ENCODE data around the gene PLA2G1B. TPM values are rescaled to one million over a fixed set of nuclear protein-coding genes. Genes with fewer than 3 reads are reported as not detected.
A peak's percentile ranks its signal among the peaks of the same experiment; 100 is the strongest.

PLA2G1B gene
- total RNA-seq, 2 donors from 2014 or later = not detected

DNA sequence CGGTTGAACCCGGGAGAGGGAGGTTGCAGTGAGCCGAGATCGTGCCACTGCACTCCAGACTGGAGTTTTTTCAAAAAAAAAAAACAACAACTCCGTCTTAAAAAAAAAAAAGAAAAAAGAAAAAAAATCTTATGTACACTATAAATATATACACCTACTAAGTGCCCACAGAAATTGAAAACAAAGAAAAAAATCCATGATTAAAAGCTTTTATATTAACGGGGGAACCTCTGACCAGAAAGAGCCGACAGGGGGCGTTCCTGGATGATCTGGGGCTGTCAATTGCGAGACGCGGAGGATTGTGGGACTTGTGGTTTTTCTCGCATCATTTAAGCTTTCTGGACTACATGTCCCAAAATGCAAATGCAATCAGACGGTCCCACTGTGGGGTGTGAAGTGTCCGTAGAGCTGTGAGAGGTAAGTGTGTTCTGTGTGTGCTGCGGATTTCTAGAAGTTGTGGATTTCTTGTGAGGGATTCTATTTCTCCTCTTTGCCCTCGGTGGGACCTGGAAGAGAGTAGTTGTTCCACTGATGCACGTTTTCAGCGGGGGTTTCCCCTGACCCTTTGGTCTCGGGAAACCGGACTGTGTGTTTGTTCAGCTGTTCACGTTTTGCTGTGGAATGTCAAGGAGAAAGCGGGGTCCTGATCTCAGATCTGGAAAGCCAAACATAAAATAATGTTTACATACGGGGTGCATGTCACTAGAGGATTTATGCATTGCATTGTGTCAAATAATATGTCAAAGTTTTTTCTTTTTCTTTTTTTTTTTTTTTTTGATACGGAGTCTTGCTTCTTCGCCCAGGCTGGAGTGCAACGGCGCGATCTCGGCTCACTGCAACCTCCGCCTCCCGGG, 25.4 kb downstream of the PLA2G1B start, which contains the start of gene SIRT4:
TSS of gene SIRT4 (plus strand) at position 360 of the 854 bp plus-strand sequence. CDS start 1,241 bp downstream, outside the sequence.
- peak; percentile 90 for DNase-seq (ENCODE audit: low spot score)

DNA sequence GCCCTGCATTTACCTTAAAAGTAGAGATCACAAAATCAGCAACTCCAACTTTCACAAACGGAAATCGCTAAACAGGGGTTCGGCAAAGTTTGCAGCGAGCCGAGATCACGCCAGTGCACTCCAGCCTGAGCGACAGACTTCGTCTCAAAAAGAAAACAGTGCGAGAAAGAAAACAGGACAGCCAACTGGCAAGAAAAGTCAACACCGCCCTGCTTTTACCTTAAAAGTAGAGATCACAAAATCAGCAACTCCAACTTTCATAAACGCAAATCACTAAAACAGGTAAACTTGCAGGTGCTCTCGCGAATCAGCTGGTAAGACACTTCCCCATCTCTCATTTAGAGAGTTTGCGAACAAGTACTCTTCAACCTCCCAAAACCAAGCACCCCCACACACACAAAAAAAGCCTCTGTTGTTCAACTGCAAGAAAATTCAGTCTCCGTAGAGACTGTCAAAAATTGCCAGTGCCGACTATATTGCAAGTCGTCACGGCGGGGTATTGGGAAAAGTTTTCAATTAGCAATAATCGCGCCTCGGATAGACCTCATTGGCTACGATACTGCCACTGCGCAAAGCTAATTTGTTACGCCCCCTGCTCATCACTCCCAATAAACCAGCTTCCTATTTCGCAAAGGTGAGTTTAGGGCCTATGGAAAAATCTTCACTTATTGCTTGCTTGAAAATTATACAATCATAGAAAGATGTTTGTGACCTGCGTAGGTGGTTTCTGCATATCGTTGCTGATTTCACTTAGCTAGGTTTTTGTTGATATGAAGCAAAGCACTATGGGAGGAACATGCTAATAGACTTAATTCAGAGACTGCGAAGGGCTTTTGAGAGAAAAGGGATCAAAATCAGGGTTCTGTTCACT, 34.7 kb downstream of the PLA2G1B start, which contains the start of gene RNU4-1:
TSS of gene RNU4-1 (minus strand) at position 577 of the 871 bp plus-strand sequence.
- Histone ChIP-seq H3K27ac (peak within 1 kb of the TSS; percentile 97), H3K4me1 (replicated peaks) (no peaks in the 10 kb centered on the region), H3K4me3 (peak within 1 kb of the TSS; percentile 48 to 54), H3K36me3 (no peaks in the 10 kb centered on the region), H3K9me3 (no peaks in the 10 kb centered on the region), H3K27me3 (replicated peaks; ENCODE audit: insufficient read depth) (no peaks in the 10 kb centered on the region)
- DNase-seq (ENCODE audit: low spot score) = peak; percentile 68
- intact Hi-C loops (cut with DNase I) = no loop called here
- TF ChIP-seq POLR2AphosphoS5 (IDR thresholded peaks at IDR 0.05) = peak; percentile 77
- no peak for TF ChIP-seq POLR2A (IDR thresholded peaks at IDR 0.05)
- TF ChIP-seq, protein P1, sequence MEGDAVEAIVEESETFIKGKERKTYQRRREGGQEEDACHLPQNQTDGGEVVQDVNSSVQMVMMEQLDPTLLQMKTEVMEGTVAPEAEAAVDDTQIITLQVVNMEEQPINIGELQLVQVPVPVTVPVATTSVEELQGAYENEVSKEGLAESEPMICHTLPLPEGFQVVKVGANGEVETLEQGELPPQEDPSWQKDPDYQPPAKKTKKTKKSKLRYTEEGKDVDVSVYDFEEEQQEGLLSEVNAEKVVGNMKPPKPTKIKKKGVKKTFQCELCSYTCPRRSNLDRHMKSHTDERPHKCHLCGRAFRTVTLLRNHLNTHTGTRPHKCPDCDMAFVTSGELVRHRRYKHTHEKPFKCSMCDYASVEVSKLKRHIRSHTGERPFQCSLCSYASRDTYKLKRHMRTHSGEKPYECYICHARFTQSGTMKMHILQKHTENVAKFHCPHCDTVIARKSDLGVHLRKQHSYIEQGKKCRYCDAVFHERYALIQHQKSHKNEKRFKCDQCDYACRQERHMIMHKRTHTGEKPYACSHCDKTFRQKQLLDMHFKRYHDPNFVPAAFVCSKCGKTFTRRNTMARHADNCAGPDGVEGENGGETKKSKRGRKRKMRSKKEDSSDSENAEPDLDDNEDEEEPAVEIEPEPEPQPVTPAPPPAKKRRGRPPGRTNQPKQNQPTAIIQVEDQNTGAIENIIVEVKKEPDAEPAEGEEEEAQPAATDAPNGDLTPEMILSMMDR (IDR thresholded peaks at IDR 0.05) = peak in 1 of 4 experiments; percentile 10
- WGBS = 2% methylated on average over 29 of the region's 29 CpGs

More for the DNA sequence above, 25.4 kb downstream of the PLA2G1B start, which contains the start of gene SIRT4:
- peak within 1 kb of the TSS; percentile 69 to 70 for H3K27ac ChIP-seq
- no peaks in the 10 kb centered on the region for H3K4me1 ChIP-seq (replicated peaks)
- intact Hi-C loops (cut with DNase I) = no loop called here
- no peaks in the 10 kb centered on the region for H3K27me3 ChIP-seq (replicated peaks; ENCODE audit: insufficient read depth)
- no peaks in the 10 kb centered on the region for H3K36me3 ChIP-seq
- H3K9me3 ChIP-seq = no peaks in the 10 kb centered on the region
- 7% methylated on average over 31 of the region's 31 CpGs for WGBS
- H3K4me3 ChIP-seq = peak within 1 kb of the TSS; percentile 53 to 62
- TF ChIP-seq, protein P1 (IDR thresholded peaks at IDR 0.05) = peak; percentile 34 to 85 (median 79)
- TF ChIP-seq POLR2AphosphoS5 (IDR thresholded peaks at IDR 0.05) (peak; percentile 98), POLR2A (IDR thresholded peaks at IDR 0.05) (peak; percentile 33)

DNA sequence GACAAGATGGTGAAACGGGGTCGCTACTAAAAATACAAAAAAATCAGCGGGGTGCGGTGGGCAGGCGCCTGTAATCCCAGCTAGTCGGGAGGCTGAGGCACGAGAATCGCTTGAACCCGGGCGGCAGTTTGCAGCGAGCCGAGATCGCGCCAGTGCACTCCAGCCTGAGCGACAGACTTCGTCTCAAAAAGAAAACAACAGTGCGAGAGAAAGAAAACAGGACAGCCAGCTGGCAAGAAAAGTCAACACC, 35.2 kb downstream of the PLA2G1B start:
- Histone ChIP-seq H3K27me3 (replicated peaks; ENCODE audit: insufficient read depth) (no peaks in the 10 kb centered on the region), H3K9me3 (no peaks in the 10 kb centered on the region), H3K27ac (peak overlapping the region; percentile 97), H3K36me3 (no peaks in the 10 kb centered on the region), H3K4me1 (replicated peaks) (no peaks in the 10 kb centered on the region), H3K4me3 (peak overlapping the region; percentile 48 to 54)
- intact Hi-C loops (cut with DNase I) = no loop called here
- TF ChIP-seq, protein P1 (IDR thresholded peaks at IDR 0.05) = no peak
- TF ChIP-seq POLR2AphosphoS5 (IDR thresholded peaks at IDR 0.05) = no peak
- DNase-seq (ENCODE audit: low spot score) = no peak
- 1% methylated on average over 17 of the region's 17 CpGs for WGBS

DNA sequence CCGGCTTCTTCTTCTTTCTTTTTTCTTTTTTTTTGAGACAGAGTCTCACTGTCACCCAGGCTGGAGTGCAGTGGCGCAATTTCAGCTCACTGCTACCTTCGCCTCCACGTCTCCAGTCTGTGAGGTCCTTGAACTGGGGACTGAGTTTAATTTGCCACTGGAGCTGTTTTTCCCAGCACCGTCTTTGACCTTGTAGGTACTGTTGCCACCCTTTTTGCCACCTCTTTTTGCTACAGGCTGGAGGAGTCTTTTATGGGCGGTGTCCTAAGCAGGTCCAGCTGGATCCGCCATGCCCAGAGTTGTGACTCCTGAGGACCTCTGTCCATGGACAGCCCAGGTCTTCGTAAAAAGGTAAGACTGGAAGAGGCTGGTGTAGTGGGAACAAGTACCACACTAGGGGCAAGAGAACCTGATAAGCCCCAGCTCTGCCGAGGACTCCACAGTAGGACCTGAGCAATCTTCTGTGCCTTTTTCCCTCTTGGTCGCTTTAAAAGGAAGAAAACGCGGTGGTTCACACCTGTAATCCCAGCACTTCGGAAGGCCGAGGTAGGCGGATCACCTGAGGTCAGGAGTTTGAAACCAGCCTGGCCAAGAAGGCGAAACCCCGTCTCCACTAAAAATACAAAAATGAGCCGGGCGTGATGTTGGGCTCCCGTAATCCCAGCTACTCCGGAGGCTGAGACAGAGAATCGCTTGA, 36.8 kb downstream of the PLA2G1B start:
- Histone ChIP-seq H3K36me3 (no peaks in the 10 kb centered on the region), H3K4me1 (replicated peaks) (no peaks in the 10 kb centered on the region), H3K27ac (peak overlapping the region; percentile 97), H3K9me3 (no peaks in the 10 kb centered on the region), H3K27me3 (replicated peaks; ENCODE audit: insufficient read depth) (no peaks in the 10 kb centered on the region), H3K4me3 (no peak overlapping the region)
- WGBS = 27% methylated on average over 22 of the region's 22 CpGs
- peak; percentile 24 for DNase-seq (ENCODE audit: low spot score)
- TF ChIP-seq POLR2A (IDR thresholded peaks at IDR 0.05) (no peak), POLR2AphosphoS5 (IDR thresholded peaks at IDR 0.05) (no peak)
- TF ChIP-seq, protein P1 (IDR thresholded peaks at IDR 0.05) = no peak
- intact Hi-C loops (cut with DNase I) = no loop called here

All from prostate gland (tissue), 2 donors.